ENCODE results near the gene ZNF474. TPM values are rescaled to one million over a fixed set of nuclear protein-coding genes. Genes with fewer than 3 reads are reported as not detected.

Gene ZNF474
- total and polyA plus RNA-seq, 4 donors: 0.03 to 0.25 (median 0.23) TPM; not detected in 1

DNA sequence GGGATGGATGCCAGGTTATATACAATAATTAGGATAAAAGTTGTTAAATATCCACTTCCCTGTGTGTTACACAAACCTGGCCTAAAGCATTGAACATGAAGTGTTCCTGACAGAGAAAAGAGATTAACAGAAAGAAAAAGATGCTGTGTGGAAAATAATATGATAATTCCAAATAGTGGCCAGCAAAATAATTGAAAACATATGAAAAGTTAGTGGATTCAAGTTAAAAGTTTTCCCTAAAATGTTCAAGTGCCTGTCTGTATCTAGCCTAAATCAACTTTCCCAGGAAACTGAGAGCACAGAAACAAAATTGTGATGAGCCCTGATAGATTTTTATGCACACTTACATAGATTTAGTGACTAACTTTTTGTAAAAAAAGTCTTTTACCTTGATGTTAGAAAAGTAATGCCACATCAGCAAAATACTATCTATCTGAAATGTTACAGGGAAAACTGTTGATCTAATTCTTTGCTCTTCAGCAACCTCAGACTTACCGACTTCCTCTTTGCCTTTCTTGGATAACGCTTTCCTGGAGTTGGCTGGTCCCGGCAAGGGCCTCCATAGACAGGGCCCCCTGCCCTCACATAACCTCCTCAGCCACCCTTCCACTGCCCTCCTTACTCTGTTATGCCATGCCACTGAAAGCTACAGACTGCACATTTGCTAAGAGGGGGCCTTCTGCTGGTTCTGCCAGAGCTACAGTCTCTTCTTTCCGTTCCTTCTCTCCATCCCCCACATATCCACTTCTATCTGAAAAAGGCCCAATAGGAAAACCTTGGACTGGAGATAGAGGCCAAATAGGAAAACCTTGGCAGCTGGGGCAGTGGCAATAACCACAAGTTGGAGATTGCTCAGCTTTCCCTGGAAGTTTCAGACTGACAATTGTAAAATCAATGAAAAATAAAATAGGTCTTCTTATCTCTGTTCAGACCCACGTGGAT, 44.4 kb downstream of the ZNF474 start (continued):
- TF ChIP-seq, protein P1, sequence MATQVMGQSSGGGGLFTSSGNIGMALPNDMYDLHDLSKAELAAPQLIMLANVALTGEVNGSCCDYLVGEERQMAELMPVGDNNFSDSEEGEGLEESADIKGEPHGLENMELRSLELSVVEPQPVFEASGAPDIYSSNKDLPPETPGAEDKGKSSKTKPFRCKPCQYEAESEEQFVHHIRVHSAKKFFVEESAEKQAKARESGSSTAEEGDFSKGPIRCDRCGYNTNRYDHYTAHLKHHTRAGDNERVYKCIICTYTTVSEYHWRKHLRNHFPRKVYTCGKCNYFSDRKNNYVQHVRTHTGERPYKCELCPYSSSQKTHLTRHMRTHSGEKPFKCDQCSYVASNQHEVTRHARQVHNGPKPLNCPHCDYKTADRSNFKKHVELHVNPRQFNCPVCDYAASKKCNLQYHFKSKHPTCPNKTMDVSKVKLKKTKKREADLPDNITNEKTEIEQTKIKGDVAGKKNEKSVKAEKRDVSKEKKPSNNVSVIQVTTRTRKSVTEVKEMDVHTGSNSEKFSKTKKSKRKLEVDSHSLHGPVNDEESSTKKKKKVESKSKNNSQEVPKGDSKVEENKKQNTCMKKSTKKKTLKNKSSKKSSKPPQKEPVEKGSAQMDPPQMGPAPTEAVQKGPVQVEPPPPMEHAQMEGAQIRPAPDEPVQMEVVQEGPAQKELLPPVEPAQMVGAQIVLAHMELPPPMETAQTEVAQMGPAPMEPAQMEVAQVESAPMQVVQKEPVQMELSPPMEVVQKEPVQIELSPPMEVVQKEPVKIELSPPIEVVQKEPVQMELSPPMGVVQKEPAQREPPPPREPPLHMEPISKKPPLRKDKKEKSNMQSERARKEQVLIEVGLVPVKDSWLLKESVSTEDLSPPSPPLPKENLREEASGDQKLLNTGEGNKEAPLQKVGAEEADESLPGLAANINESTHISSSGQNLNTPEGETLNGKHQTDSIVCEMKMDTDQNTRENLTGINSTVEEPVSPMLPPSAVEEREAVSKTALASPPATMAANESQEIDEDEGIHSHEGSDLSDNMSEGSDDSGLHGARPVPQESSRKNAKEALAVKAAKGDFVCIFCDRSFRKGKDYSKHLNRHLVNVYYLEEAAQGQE (IDR thresholded peaks at IDR 0.05): no peak
- no peak for TF ChIP-seq FOXA2 (IDR thresholded peaks at IDR 0.05)
- no peak for TF ChIP-seq NR2F2 (IDR thresholded peaks at IDR 0.05)

DNA sequence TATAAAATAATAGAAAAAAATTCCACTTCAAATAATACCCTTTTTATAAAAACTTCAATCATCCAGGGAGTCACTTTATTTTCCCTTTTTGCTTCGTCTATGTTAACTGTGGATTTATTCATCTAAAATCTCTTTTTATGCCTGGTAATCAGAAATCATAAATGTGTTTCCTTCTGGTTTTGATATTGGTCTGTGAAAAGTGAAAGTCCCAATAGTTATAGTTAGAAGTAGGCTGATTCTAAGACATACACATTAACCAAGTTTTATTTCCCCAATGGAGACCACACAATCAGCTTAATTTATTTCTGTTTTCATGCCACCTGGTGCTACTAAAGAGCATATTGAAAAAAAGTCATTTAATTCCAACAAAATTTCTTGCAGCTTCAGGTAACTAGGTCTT, 45.7 kb downstream of the ZNF474 start:
- no peak for DNase-seq (ENCODE audit: low spot score)
- TF ChIP-seq, protein P1 (IDR thresholded peaks at IDR 0.05): no peak
- TF ChIP-seq, protein P2, sequence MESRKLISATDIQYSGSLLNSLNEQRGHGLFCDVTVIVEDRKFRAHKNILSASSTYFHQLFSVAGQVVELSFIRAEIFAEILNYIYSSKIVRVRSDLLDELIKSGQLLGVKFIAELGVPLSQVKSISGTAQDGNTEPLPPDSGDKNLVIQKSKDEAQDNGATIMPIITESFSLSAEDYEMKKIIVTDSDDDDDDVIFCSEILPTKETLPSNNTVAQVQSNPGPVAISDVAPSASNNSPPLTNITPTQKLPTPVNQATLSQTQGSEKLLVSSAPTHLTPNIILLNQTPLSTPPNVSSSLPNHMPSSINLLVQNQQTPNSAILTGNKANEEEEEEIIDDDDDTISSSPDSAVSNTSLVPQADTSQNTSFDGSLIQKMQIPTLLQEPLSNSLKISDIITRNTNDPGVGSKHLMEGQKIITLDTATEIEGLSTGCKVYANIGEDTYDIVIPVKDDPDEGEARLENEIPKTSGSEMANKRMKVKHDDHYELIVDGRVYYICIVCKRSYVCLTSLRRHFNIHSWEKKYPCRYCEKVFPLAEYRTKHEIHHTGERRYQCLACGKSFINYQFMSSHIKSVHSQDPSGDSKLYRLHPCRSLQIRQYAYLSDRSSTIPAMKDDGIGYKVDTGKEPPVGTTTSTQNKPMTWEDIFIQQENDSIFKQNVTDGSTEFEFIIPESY (IDR thresholded peaks at IDR 0.05): no peak
- TF ChIP-seq YY1 (IDR thresholded peaks at IDR 0.05) (no peak), SP1 (IDR thresholded peaks at IDR 0.05) (no peak), FOXA2 (IDR thresholded peaks at IDR 0.05) (no peak), HNF4G (IDR thresholded peaks at IDR 0.05) (no peak), RXRA (IDR thresholded peaks at IDR 0.05) (no peak)
- TF ChIP-seq, protein P3, sequence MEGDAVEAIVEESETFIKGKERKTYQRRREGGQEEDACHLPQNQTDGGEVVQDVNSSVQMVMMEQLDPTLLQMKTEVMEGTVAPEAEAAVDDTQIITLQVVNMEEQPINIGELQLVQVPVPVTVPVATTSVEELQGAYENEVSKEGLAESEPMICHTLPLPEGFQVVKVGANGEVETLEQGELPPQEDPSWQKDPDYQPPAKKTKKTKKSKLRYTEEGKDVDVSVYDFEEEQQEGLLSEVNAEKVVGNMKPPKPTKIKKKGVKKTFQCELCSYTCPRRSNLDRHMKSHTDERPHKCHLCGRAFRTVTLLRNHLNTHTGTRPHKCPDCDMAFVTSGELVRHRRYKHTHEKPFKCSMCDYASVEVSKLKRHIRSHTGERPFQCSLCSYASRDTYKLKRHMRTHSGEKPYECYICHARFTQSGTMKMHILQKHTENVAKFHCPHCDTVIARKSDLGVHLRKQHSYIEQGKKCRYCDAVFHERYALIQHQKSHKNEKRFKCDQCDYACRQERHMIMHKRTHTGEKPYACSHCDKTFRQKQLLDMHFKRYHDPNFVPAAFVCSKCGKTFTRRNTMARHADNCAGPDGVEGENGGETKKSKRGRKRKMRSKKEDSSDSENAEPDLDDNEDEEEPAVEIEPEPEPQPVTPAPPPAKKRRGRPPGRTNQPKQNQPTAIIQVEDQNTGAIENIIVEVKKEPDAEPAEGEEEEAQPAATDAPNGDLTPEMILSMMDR (IDR thresholded peaks at IDR 0.05; ENCODE audit: low read depth, low read length, missing input control): no peak

More for the DNA sequence above, 45.7 kb downstream of the ZNF474 start:
- H3K4me1 ChIP-seq (ENCODE audit: control insufficient read depth in 4 of 4, insufficient read depth in 4 of 4, low read length in 3 of 4): no peaks in the 10 kb centered on the region
- no peak overlapping the region for H3K27ac ChIP-seq (ENCODE audit: low read depth in 1 of 2, low read length in 2 of 2)
- no peaks in the 10 kb centered on the region for H3K27me3 ChIP-seq (ENCODE audit: control insufficient read depth in 4 of 4, insufficient read depth in 4 of 4, low read length in 3 of 4)
- H3K9me3 ChIP-seq (ENCODE audit: control insufficient read depth in 4 of 4, low read length in 3 of 4): no peaks in the 10 kb centered on the region
- no peak overlapping the region for H3K4me3 ChIP-seq (ENCODE audit: low read depth in 1 of 3, low read length in 3 of 3)
- no peak overlapping the region for H3K9ac ChIP-seq (ENCODE audit: low read depth in 1 of 2, low read length in 2 of 2)
- H3K36me3 ChIP-seq (ENCODE audit: control insufficient read depth in 4 of 4, insufficient read depth in 3 of 4, low read depth in 1 of 4, low read length in 3 of 4): no peaks in the 10 kb centered on the region
- WGBS: 55% methylated on average over 1 of the region's 1 CpG

Measured in liver (tissue), 9 donors.